HG03432 (cell line): ENCODE data around the gene FKBP9.
"Not testable (repeated sequence)": the region's sequence is repeated elsewhere in the genome, so short reads cannot be mapped to it uniquely, and the experiment has no call there.

Experiments used
- ATAC-seq: cut with Tn5 transposase; IDR thresholded peaks from one replicate; pipeline ENCODE4 v1.9.1; 2021; ENCODE audit warnings: mild to moderate bottlenecking, moderate library complexity; ENCODE audit not compliant: unreplicated experiment

Gene FKBP9

GRCh38 chr7:32948202-32948601 lies 9.0 kb upstream of the FKBP9 start:
- no peak for ATAC-seq

- ATAC-seq: no peak
Measured at GRCh38 chr7:32952876-32953275, 4.4 kb upstream of the FKBP9 start.

GRCh38 chr7:32958046-32959025 lies 1.1 kb downstream of the FKBP9 start:
- no peak for ATAC-seq

GRCh38 chr7:32963880-32964301 lies 6.7 kb downstream of the FKBP9 start:
- not testable (repeated sequence) for ATAC-seq

GRCh38 chr7:32964461-32965159 lies 7.4 kb downstream of the FKBP9 start:
- ATAC-seq: peak; percentile 97

GRCh38 chr7:32966489-32967267 lies 9.4 kb downstream of the FKBP9 start:
- ATAC-seq: not testable (repeated sequence)

- ATAC-seq: not testable (repeated sequence)
Measured at GRCh38 chr7:32967268-32967582, 10.0 kb downstream of the FKBP9 start.

- ATAC-seq: not testable (repeated sequence)
Measured at GRCh38 chr7:32971967-32972366, 14.7 kb downstream of the FKBP9 start.

GRCh38 chr7:32977159-32977558 lies 19.9 kb downstream of the FKBP9 start:
- ATAC-seq: not testable (repeated sequence)

- not testable (repeated sequence) for ATAC-seq
Measured at GRCh38 chr7:32979246-32979645, 22.0 kb downstream of the FKBP9 start.

- not testable (repeated sequence) for ATAC-seq
Measured at GRCh38 chr7:32979902-32980301, 22.7 kb downstream of the FKBP9 start.

GRCh38 chr7:32988148-32988547 lies 30.9 kb downstream of the FKBP9 start:
- peak; percentile 73 for ATAC-seq

- ATAC-seq: not testable (repeated sequence)
Measured at GRCh38 chr7:32991068-32991585, 33.9 kb downstream of the FKBP9 start.

GRCh38 chr7:32991975-32992700 lies 34.9 kb downstream of the FKBP9 start:
- not testable (repeated sequence) for ATAC-seq

GRCh38 chr7:32992750-32993149 lies 35.5 kb downstream of the FKBP9 start:
- not testable (repeated sequence) for ATAC-seq

- ATAC-seq: not testable (repeated sequence)
Measured at GRCh38 chr7:32997956-32998355, 40.7 kb downstream of the FKBP9 start.

GRCh38 chr7:32998361-32999171 lies 41.3 kb downstream of the FKBP9 start:
- ATAC-seq: peak; percentile 61

- not testable (repeated sequence) for ATAC-seq
Measured at GRCh38 chr7:32999380-32999779, 42.1 kb downstream of the FKBP9 start.

- not testable (repeated sequence) for ATAC-seq
Measured at GRCh38 chr7:33003111-33003510, 45.9 kb downstream of the FKBP9 start.
